Activated T-cell treated with anti-CD3 and anti-CD28 coated beads for 4 hours (primary cell): ENCODE data around the gene TLK1.

Experiments
- DNase-seq: peaks from one replicate; pipeline ENCODE4 v3.0.0-alpha.2; 2020

The TLK1 gene

GRCh38 chr2:170991398-170992182 lies 169.1 kb downstream of the TLK1 start:
- DNase-seq, result no peak

DNA sequence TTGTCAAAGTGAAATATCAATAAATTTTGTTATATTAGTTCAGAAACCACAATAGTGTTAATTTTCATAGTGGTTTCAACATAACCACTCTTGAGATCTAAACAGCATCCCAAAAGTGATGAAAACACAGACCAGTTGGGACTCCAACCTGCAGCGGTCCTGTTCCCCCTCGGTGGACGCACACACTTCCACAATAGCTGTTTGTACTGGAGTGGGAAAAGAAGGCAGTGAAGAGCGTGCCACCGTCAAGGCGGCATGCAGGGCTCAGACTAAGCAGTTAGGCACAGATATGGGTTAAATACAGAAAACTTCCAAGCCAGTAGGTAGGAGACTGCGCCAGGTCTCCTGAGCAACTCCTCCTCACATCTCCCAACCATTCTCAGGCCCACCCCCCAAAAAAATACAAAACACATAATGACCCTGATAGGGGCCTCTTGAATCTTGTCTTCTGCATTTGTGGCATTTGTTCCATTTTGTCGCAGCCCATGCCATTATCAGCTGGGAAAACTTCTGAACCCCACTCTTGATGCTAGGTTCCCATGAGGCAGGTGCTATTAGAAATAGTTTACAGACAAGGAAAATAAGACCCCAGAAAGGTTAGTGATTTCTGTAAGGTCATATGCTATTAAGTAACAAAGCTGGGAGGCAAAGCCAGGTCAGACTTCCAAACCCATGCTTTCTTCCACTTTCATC lies 174.0 kb downstream of the TLK1 start:
- DNase-seq, result no peak

GRCh38 chr2:170985407-170985806 lies 175.3 kb downstream of the TLK1 start:
- DNase-seq, result no peak

GRCh38 chr2:170984079-170984478 lies 176.6 kb downstream of the TLK1 start:
- DNase-seq, result no peak

GRCh38 chr2:170975943-170976270 lies 184.8 kb downstream of the TLK1 start:
- DNase-seq, result no peak

- DNase-seq, result no peak
Observed at GRCh38 chr2:170975127-170975942, 185.4 kb downstream of the TLK1 start.

- DNase-seq, result no peak
Observed at GRCh38 chr2:170974304-170974993, 186.2 kb downstream of the TLK1 start.

GRCh38 chr2:170973492-170974303 lies 187.0 kb downstream of the TLK1 start:
- DNase-seq, result peak; percentile 90

- DNase-seq, result no peak
Observed at GRCh38 chr2:170973225-170973491, 187.5 kb downstream of the TLK1 start.

DNA sequence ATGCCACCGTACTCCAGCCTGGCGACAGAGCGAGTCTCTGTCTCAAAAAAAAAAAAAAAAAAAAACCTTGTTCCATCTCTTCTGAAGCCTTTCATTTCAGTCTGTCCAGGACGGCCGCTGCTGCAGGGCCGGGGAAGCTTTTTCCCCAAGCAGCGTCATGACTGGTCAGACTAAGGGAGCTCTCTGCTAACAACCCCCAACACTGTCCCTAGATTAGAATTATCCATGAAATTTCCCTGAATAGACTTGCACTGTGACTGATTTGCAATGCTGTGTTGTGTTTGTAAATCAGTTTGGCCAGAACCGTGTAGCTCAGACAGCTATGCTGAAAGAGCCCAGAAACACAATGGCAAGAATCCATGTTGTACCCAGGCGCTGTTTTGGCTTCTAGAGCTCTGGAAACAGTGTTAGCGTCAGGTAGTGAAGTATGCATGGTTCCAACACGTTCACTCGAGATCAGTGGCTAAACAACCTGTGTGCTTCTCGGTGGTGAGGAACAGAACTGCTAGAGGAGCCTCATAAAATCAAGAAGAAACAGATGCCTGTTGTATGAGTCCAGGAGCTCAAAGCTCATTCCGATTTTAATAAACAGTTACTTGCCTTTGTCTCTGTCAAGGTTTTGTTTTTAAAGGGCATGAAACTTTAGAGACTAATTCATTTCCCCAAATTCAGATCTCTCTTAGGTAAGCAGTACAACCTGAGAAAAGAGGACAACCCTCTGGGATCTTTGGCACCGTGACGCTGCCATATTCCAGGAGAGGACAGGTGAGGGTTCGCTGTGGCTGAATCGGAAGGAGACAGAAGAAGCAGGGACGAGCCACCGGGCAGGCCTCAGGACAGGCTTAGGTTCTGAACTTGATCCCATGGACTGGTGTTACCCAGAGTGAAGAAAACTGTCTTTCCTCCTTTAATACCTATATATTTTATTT lies 188.1 kb downstream of the TLK1 start:
- no peak for DNase-seq

DNA sequence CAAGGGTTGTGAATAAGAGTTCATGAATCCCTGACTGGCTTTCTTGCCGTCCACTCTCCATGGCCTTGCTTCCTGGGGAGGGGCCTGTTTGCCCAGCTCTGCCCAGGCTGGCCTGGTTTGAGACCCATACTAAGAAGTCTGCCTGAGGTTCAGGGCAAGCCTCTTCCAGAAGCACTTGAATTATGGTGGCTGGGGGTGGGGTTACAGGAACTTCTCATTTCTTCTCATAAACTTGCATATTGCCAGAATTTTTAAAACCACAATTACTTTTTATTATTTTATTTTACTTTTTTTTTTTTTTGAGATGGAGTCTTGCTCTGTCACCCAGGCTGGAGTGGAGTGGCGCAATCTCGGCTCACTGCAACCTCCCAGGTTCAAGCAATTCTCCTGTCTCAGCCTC lies 189.6 kb downstream of the TLK1 start:
- DNase-seq, result no peak

DNA sequence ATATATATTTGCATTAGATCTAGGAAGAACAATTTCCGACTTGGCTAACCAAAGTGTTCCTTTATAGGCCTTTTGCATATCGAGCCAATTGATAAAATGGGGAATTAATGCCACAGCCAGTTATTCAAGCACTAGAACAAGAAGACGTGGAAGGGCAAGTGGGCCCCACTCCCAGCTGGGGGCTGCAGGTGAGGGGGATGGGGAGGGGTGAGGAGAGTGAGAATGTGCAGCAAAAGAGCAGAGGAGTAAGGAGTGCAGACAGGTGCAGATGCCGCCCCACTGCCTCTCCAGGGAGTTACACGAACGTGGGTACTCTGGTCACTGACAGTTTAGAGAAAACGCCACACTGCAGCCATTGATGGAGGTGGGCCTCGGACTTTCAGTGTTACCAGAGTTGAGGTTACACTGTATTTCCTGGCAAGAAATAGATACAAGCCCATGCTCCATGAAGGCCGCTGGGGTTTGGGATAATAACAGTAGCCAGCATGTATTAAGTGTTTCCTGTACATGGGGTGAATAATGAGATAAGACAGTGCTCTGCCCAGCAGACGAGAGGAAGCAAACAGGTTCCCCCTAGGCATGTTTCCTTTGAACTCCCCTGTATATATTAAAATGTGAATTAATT lies 190.7 kb downstream of the TLK1 start:
- no peak for DNase-seq

DNA sequence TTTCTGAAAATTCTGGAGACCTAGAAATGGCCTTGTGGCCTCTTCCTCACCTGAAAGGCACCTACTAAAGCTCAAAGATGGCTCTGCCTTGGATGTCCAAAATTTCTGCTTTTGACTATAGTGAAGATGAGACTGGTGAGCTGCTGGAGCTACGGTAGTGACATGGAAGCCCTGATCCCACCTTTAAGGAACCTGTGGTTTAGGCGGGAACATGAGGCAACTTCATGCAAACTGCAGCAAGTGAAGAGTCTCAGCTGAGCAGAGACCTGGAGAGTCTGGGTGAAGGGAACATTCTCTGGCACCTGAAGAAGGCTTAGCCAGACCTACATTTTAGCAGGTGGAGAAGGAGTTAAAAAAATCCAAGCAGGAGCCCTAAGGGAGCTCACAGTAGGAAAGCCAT lies 191.7 kb downstream of the TLK1 start:
- no peak for DNase-seq

GRCh38 chr2:170968205-170969003 lies 192.3 kb downstream of the TLK1 start:
- no peak for DNase-seq

DNA sequence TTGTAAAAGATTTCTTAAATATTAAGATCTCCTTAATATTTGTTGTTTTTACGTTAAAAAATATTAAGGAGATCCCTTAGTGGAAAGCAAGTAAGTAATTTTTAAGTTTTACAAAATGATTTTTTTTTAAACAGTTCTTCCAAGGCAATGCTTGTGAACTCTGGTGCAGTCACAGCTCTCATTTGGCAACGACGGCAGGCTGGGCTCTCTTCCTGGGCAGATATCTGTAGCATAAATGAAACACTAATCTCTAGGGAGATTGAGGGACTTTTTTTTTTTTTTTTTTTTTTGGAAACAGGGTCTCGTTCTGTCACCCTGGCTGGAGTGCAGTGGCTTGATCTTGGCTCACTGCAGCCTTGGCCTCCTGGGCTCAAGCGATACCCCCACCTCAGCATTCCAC lies 193.1 kb downstream of the TLK1 start:
- no peak for DNase-seq

GRCh38 chr2:170966648-170967396 lies 193.9 kb downstream of the TLK1 start:
- DNase-seq, result no peak

DNA sequence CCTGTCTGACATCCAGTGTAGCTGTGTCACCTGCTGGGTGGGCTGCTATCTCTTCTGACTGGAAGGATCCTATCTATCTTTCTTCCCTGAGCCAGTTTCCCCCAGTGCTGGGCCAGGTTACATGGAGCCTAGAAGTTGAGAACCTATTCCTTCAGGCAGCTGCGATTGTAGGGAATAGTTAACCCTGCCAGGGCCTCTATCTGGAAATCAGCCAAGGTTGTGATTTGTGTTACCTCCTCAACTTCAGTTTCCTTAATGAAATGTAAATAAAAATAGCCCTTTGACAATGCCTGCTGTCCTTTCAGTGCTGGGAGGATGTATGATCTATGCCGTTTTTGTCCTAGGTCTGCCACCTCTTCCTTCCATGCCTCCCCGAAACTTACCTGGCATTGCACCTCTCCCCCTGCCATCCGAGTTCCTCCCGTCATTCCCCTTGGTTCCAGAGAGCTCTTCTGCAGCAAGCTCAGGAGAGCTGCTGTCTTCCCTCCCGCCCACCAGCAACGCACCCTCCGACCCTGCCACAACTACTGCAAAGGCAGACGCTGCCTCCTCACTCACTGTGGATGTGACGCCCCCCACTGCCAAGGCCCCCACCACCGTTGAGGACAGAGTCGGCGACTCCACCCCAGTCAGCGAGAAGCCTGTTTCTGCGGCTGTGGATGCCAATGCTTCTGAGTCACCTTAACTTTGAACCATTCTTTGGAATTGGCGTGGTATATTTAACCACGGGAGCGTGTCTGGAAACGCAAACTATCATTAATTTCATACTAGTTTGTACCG lies 195.1 kb downstream of the TLK1 start:
- DNase-seq, result no peak

DNA sequence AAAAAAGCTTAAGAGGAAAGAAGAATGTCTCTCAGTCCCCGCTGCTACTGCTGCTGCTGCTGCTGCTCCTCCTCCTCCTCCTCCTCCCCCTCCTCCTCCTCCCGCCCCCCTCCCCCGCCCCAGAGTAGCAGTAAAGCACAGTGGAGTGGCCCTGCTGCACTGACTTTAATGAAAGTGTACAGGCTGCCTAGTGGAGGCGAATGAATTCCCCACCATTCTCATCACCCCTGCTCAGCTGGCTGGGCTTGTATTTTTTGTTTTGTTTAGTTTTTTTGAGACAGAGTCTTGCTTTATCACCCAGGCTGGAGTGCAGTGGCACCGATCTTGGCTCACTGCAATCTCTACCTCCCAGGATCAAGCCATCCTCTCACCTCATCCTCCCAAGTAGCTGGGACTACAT lies 197.3 kb downstream of the TLK1 start:
- DNase-seq, result no peak

DNA sequence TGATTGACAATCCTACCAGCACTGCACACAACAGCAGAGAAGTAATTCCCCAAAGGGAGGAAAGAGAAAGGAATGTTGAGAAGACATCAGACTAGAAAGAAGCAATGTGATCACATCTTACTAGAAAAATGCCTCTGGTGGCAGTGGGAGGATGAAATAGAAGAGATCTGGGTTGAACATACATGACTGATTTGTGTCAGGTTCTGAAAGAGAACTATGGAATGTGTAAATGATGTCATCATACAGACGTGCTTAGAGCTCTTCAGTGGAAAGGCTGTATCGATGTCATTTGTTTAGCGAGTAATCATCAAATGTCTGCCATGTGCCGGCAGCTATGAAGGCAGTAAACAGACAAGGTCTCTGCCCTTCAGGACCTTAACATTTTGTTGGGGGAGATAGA lies 206.8 kb downstream of the TLK1 start:
- DNase-seq, result no peak
